Measurements from ENCODE around the gene EFHD1.

GRCh38 chr2:232603283-232603682 lies 30.1 kb upstream of the EFHD1 start:
- TF ChIP-seq CTCF (IDR thresholded peaks at IDR 0.05; ENCODE audit: insufficient read depth, low read length) (no peak), GABPA (IDR thresholded peaks at IDR 0.05; ENCODE audit: low read depth) (no peak)
